HepG2 (cell line): ENCODE measurements around the gene EEF1AKMT3. TPM values are rescaled to one million over a fixed set of nuclear protein-coding genes. Genes with fewer than 3 reads are reported as not detected.

Experiments used
- ASH2L ChIP-seq: fragments of 300-600, 200-600 bp; sonication (generic); IDR thresholded peaks from 2 replicates; pipeline ENCODE4 v1.7.0; 2017; ENCODE audit warnings: low read depth, mild to moderate bottlenecking, moderate library complexity, mixed read lengths, low read length; ENCODE audit not compliant: insufficient read length
- CEBPB ChIP-seq: IDR thresholded peaks from 2 replicates; pipeline ENCODE4 v1.6.1; 2011; ENCODE audit warnings: low read depth, low read length, improper control_type of control experiment, borderline replicate concordance
- FIP1L1 ChIP-seq: fragments of 200-400 bp; formaldehyde crosslinking; IDR thresholded peaks from 2 replicates; pipeline ENCODE4 v1.6.1; 2018; ENCODE audit warnings: low read depth, mild to moderate bottlenecking, low read length, moderate library complexity, borderline replicate concordance; ENCODE audit not compliant: insufficient read depth
- GATAD1 ChIP-seq: IDR thresholded peaks from 2 replicates; pipeline ENCODE4 v1.6.1; 2016; ENCODE audit warnings: missing genetic modification reagents, missing compliant biosample characterization
- HCFC1 ChIP-seq: fragments of 150-350 bp; IDR thresholded peaks from 2 replicates; pipeline ENCODE4 v1.6.1; 2014; ENCODE audit warnings: low read depth, low read length
- HNF4G ChIP-seq, 2 experiments: sonication (generic) in 1 of 2; formaldehyde crosslinking in 1 of 2; IDR thresholded peaks; 2 replicates each; pipeline versions ENCODE4 v1.4.0 to v1.6.1; 2011 to 2020; ENCODE audit warnings: borderline replicate concordance in 2 of 2, low read depth in 2 of 2, mild to moderate bottlenecking in 2 of 2, low read length in 1 of 2, missing genetic modification reagents in 1 of 2, moderate library complexity in 1 of 2
- HNRNPLL ChIP-seq: fragments of 200-400 bp; formaldehyde crosslinking; IDR thresholded peaks from 2 replicates; pipeline ENCODE4 v1.6.1; 2017; ENCODE audit warnings: mild to moderate bottlenecking, low read depth, low read length; ENCODE audit not compliant: poor library complexity, severe bottlenecking
- NCOR1 ChIP-seq: fragments of 200-600 bp; sonication (generic); IDR thresholded peaks from 2 replicates; pipeline ENCODE4 v1.7.0; 2017; ENCODE audit warnings: antibody characterized with exemption, low read length, borderline replicate concordance
- RXRA ChIP-seq: sonication (generic); formaldehyde crosslinking; IDR thresholded peaks from 2 replicates; pipeline ENCODE4 v1.5.1; 2020; ENCODE audit warnings: missing genetic modification reagents
- WIZ ChIP-seq: sonication (generic); formaldehyde crosslinking; IDR thresholded peaks from 2 replicates; pipeline ENCODE4 v1.5.1; 2020; ENCODE audit warnings: mild to moderate bottlenecking, missing genetic modification reagents
- YEATS2 ChIP-seq: sonication (generic); formaldehyde crosslinking; IDR thresholded peaks from 2 replicates; pipeline ENCODE4 v1.4.0; 2020; ENCODE audit warnings: missing genetic modification reagents, borderline replicate concordance
- ZNF234 ChIP-seq: sonication (generic); formaldehyde crosslinking; conservative IDR thresholded peaks from 2 replicates; pipeline ENCODE4 v1.5.1; 2020; ENCODE audit warnings: mild to moderate bottlenecking, missing genetic modification reagents
- ZNF33A ChIP-seq: sonication (generic); formaldehyde crosslinking; IDR thresholded peaks from 2 replicates; pipeline ENCODE4 v1.5.1; 2020; ENCODE audit warnings: missing genetic modification reagents, mild to moderate bottlenecking, moderate library complexity, borderline replicate concordance
- ZNF670 ChIP-seq: sonication (generic); formaldehyde crosslinking; IDR thresholded peaks from 2 replicates; pipeline ENCODE4 v1.8.0; 2022; ENCODE audit warnings: mild to moderate bottlenecking, missing genetic modification reagents, borderline replicate concordance
- ZSCAN20 ChIP-seq: sonication (generic); formaldehyde crosslinking; IDR thresholded peaks from 2 replicates; pipeline ENCODE4 v1.4.0; 2020; ENCODE audit warnings: missing genetic modification reagents, mild to moderate bottlenecking, borderline replicate concordance
- ZSCAN31 ChIP-seq: sonication (generic); formaldehyde crosslinking; IDR thresholded peaks from 2 replicates; pipeline ENCODE4 v1.5.0; 2020; ENCODE audit warnings: low read depth, mild to moderate bottlenecking, missing genetic modification reagents
- polyA plus RNA-seq, 8 experiments: library from polyadenylated mRNA; depleted of rRNA in 3 of 8; stranded (reverse) in 7 of 8; unstranded in 1 of 8; fragments of >200 nt; fragmentation: Illumina TruSeq in 4 of 8; extraction: Trizol in 4 of 8; gene quantifications; 2 replicates each; pipeline versions ENCODE4 v1.2.1 to v1.2.3, GENCODE V29; 2011 to 2016; ENCODE audit warnings: low read depth in 4 of 8, missing spikeins in 1 of 8, mixed read lengths in 1 of 8; ENCODE audit not compliant: insufficient read depth in 1 of 8
- total RNA-seq, 5 experiments: library from RNA; depleted of rRNA; stranded (reverse); fragments of >200 nt; fragmentation: Illumina TruSeq; extraction: Trizol; gene quantifications; 2 replicates each; pipeline ENCODE4 v1.2.3, GENCODE V29; 2016; ENCODE audit warnings: low read depth in 1 of 5
- TF ChIP-seq, protein P1 (sequence below): conservative IDR thresholded peaks from 2 replicates; pipeline ENCODE4 v1.6.1; 2018; ENCODE audit warnings: missing genetic modification reagents
- TF ChIP-seq, protein P2 (sequence below): sonication (generic); formaldehyde crosslinking; IDR thresholded peaks from 2 replicates; pipeline ENCODE4 v1.4.0; 2020; ENCODE audit warnings: mild to moderate bottlenecking, missing genetic modification reagents
- TF ChIP-seq, protein P3 (sequence below): sonication (generic); formaldehyde crosslinking; IDR thresholded peaks from 2 replicates; pipeline ENCODE4 v1.4.0; 2020; ENCODE audit warnings: missing genetic modification reagents, mild to moderate bottlenecking, borderline replicate concordance

Gene EEF1AKMT3
- total and polyA plus RNA-seq, 2 of the 13 experiments (the other 11 are each of a cell fraction or from before 2014, with no cell fraction given) = 4.7 to 11.4 TPM

DNA sequence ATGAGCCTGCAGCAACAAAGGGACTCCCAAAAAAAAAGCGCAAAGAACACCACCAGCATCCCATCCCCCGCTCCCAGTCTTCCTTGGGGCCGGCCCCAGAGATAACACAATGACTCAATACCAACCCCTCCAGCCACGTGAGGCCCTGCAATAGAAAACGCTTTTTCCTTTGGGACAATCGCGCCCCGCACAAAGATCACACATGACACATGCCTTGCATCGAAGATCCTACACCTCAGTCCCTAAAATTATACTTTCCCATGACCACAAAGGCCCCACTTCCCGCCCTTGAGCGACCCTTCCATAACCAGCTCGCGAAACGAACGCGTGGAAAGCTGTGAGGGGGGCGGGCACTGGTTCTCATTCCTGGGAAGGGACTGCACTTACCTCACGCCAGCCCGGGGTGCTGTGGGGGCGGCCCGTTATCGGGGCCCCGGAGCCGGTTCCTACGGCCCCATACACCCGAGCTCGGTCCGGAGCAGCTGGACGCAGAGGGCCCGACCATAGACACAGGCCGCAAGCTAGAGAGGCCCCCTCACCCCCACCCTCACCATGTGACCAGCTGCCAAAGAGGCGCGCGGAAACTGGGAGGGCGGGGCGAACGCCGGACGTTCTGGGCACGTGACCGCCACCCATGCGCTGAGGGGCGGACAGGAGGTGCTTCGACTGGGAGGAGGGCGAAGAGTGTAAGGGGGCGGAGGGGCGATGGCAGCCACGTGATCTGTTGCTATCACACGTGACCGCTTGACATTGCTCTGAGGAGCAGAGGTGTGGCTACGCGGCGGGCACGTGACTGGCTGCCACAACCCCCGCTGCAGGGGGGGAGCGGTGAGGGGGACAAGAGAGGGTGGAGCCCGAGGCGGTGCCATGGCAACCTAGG, 20.4 kb upstream of the EEF1AKMT3 start, which contains the start of gene CDK4 (continued):
- TF ChIP-seq ZNF33A (CRISPR knock-in tag) (peak; percentile 88; the same call in 1 of the 2 replicates), FIP1L1 (no peak), HCFC1 (0 out of 2 replicates have a peak, but pooled peaks have one; percentile 21), NCOR1 (peak; percentile 69; the same call in 1 of the 2 replicates), ZSCAN31 (CRISPR knock-in tag) (peak; percentile 95), RXRA (peak; percentile 83), ZNF670 (CRISPR knock-in tag) (peak; percentile 83), WIZ (CRISPR knock-in tag) (0 out of 2 replicates have a peak, but pooled peaks have one; percentile 52), HNF4G (IDR thresholded peaks at IDR 0.05; ENCODE audit: borderline replicate concordance, low read depth, low read length) (no peak; the same call in 1 of the 2 replicates), HNF4G (CRISPR knock-in tag; IDR thresholded peaks at IDR 0.05; ENCODE audit: borderline replicate concordance, low read depth) (peak; percentile 53; the same call in 1 of the 2 replicates), ASH2L (peak; percentile 73), ZNF234 (no peak), YEATS2 (CRISPR knock-in tag) (peak; percentile 97), CEBPB (no peak), GATAD1 (CRISPR knock-in tag) (peak; percentile 93), ZSCAN20 (CRISPR knock-in tag) (0 out of 2 replicates have a peak, but pooled peaks have one; percentile 41), HNRNPLL (peak; percentile 62)
- TF ChIP-seq, protein P1, sequence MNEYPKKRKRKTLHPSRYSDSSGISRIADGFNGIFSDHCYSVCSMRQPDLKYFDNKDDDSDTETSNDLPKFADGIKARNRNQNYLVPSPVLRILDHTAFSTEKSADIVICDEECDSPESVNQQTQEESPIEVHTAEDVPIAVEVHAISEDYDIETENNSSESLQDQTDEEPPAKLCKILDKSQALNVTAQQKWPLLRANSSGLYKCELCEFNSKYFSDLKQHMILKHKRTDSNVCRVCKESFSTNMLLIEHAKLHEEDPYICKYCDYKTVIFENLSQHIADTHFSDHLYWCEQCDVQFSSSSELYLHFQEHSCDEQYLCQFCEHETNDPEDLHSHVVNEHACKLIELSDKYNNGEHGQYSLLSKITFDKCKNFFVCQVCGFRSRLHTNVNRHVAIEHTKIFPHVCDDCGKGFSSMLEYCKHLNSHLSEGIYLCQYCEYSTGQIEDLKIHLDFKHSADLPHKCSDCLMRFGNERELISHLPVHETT (CRISPR knock-in tag) = peak; percentile 75
- TF ChIP-seq, protein P2, sequence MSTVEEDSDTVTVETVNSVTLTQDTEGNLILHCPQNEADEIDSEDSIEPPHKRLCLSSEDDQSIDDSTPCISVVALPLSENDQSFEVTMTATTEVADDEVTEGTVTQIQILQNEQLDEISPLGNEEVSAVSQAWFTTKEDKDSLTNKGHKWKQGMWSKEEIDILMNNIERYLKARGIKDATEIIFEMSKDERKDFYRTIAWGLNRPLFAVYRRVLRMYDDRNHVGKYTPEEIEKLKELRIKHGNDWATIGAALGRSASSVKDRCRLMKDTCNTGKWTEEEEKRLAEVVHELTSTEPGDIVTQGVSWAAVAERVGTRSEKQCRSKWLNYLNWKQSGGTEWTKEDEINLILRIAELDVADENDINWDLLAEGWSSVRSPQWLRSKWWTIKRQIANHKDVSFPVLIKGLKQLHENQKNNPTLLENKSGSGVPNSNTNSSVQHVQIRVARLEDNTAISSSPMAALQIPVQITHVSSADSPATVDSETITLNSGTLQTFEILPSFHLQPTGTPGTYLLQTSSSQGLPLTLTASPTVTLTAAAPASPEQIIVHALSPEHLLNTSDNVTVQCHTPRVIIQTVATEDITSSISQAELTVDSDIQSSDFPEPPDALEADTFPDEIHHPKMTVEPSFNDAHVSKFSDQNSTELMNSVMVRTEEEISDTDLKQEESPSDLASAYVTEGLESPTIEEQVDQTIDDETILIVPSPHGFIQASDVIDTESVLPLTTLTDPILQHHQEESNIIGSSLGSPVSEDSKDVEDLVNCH = no peak
- TF ChIP-seq, protein P3, sequence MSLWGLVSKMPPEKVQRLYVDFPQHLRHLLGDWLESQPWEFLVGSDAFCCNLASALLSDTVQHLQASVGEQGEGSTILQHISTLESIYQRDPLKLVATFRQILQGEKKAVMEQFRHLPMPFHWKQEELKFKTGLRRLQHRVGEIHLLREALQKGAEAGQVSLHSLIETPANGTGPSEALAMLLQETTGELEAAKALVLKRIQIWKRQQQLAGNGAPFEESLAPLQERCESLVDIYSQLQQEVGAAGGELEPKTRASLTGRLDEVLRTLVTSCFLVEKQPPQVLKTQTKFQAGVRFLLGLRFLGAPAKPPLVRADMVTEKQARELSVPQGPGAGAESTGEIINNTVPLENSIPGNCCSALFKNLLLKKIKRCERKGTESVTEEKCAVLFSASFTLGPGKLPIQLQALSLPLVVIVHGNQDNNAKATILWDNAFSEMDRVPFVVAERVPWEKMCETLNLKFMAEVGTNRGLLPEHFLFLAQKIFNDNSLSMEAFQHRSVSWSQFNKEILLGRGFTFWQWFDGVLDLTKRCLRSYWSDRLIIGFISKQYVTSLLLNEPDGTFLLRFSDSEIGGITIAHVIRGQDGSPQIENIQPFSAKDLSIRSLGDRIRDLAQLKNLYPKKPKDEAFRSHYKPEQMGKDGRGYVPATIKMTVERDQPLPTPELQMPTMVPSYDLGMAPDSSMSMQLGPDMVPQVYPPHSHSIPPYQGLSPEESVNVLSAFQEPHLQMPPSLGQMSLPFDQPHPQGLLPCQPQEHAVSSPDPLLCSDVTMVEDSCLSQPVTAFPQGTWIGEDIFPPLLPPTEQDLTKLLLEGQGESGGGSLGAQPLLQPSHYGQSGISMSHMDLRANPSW (CRISPR knock-in tag) = no peak
